KOPT-K1 (cell line): ENCODE data around the gene DGCR2.
"Not testable (repeated sequence)": the region's sequence is repeated elsewhere in the genome, so short reads cannot be mapped to it uniquely, and the experiment has no call there.

Experiments
- H3K27ac ChIP-seq: fragments of 200-600 bp; sonication (generic); 2 replicates; pipeline ENCODE4 v1.5.1; 2016; ENCODE audit warnings: antibody characterized with exemption, mild to moderate bottlenecking, low read depth, low read length; ENCODE audit not compliant: poor library complexity, severe bottlenecking
- H3K36me3 ChIP-seq: fragments of 200-600 bp; sonication (generic); 2 replicates; pipeline ENCODE4 v1.5.1; 2017; ENCODE audit warnings: antibody characterized with exemption, mild to moderate bottlenecking, low read length, moderate library complexity; ENCODE audit not compliant: insufficient read depth
- H3K9me3 ChIP-seq: fragments of 200-600 bp; sonication (generic); 2 replicates; pipeline ENCODE4 v1.5.1; 2017; ENCODE audit warnings: antibody characterized with exemption, low read length, mild to moderate bottlenecking; ENCODE audit not compliant: insufficient read depth, poor library complexity, severe bottlenecking

The DGCR2 gene

DNA sequence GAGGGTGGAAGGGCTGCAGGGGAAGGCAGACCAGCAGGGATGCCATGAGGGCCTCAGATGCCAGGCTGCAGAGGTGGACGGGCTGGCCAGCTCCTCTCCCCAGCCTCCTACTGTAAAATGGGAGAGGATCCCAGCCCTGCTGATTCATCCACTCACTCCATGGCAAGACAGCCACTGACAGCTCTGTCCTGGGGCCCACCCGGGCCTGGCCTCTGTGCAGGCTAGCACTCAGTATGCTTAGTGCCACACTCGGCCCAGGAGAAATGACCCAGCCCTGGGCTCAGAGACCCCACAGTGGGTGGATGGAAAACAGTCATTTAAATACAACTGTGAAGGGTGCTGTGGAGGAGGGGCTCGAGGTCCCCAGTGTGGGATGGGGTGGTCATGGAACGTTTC is 94.2 kb downstream of the DGCR2 start:
- H3K9me3 ChIP-seq, H3K27ac ChIP-seq, H3K36me3 ChIP-seq: not testable (repeated sequence)

DNA sequence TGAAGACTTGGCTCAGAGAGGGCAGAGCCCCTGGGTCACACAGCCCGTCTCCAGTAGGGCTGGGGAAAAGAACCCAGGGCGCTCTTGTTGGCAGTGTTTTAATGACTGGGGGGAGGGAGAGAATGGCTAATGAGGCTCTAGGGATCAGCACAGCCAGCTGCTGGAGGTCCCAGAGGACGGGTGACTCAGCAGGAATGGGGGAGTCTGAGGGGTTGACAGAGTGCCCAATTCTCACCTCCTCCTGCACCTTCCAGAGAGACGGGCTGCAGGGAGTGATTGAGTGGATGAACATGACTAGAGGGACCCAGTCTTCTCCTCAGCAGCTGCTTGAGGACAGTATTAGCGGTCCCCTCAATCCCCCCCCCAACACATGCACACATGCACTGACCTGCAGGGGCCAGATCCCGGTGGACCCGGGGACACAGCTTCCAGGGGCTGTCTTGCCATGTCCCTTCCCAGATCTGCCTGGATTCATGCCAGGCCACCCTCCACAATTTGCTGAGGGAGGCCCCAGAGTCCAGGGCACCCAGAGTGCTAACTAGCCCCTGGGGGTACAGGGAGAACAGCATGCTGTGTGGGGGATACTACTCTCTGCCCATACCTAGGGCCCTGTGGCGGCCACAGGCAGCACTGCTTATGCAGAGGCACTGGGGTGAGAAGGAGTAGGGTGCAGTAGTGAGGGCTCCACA is 94.7 kb downstream of the DGCR2 start:
- H3K36me3 ChIP-seq, H3K27ac ChIP-seq: not testable (repeated sequence)

DNA sequence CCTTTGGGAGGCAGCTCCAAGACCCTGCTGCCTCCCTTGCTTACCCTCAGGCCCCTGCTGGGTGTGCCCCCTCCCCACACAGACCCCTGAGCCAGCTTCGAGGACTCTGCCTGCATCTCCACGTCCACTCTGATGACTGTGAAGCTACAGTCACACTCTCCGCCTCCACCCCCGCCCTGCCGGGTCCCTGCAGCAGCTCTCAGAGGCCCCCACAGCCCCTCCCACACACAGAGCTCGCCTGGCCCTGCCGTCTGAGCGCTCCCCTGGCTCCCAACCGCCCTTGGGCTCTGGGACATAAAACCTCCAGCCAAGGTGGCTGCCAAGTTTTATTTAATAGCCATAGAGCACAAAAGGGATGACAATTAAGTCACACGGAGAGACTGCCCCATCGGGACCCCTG is 96.1 kb downstream of the DGCR2 start:
- not testable (repeated sequence) for H3K27ac ChIP-seq, H3K36me3 ChIP-seq, H3K9me3 ChIP-seq

More for the DNA sequence above, 94.7 kb downstream of the DGCR2 start:
- not testable (repeated sequence) for H3K9me3 ChIP-seq

DNA sequence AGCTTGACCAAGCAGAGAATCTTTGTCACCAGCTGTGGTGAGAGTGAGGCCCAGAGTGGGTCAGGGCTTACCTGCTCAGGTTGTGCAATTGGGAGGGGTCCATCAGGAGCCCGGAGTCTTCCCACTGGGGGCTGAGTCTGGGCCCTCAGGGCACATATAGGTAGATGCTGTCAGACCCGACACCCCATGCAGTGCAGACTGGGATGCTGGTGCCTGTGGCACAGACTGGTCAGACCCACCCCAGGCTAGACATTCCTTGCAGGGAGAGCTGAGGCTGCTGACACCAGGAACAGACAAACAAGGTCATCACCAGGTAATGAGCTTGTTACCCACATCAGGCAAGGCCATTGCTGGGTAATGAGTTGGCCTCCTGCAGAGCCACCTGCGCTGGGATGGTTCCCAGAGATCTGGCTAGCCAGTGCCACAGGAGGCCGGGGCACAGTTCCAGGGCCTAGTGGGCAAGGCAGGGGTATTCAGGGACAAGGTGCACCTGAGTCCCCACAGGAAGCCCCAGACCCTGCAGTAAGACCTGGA is 97.2 kb downstream of the DGCR2 start:
- H3K9me3 ChIP-seq, H3K27ac ChIP-seq, H3K36me3 ChIP-seq: not testable (repeated sequence)

DNA sequence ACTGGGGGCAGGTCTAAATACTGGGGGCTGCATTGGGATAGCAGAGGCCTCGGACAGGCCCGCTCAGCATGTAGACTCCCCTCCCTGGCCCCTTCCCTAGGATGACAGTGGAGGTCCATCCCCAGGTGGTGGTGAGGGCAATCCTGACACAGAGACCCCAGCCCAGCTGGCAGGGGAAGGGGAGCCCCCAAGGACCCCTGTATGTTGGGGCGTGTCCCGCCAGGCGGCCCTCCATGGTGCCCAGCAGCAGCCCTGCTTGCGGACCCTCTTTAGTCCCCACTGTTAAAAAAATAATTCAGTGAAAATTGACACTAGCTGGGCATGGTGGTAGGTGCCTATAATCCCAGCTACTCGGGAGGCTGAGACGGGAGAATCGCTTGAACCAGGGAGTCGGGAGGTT is 98.3 kb downstream of the DGCR2 start:
- H3K27ac ChIP-seq, H3K36me3 ChIP-seq, H3K9me3 ChIP-seq: not testable (repeated sequence)

DNA sequence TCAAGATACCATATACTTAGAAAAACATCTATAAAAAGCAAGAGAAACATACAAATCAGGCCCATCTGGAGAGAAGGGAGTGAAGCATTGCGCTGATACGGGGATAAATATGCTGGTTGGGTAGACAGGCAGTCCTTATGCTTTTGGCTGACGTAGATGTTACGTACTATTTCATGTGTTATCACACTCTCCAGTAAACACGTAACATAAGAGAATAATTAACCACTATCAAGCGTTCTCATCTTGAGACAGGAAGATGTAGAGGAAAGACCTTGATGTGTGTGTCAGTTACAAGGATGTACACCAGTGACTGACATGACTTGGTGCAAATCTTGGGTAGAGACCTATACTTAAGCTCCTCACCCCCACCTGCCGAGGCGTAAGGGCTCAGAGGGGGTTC is 99.5 kb downstream of the DGCR2 start:
- H3K27ac ChIP-seq: no peak overlapping the region
- no peaks in the 10 kb centered on the region for H3K9me3 ChIP-seq
- no peaks in the 10 kb centered on the region for H3K36me3 ChIP-seq

DNA sequence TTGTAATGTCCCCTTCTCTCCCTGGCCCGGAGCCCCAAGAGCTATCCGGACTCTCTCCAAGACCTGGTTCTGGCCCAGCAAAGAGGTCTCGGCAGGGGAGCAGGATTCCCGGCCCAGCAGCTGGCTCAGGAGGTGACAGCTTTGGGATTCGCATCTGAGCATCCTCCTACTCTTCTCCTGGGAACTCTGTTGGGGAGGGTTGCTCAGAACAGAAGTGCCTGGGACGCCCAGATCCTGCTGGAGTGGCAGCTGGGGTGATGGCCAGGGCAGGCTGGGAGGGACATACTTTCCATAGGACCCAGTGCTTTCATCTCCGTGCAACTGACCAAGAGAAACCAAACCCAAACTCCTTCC is 102.6 kb downstream of the DGCR2 start:
- Histone ChIP-seq H3K27ac (no peak overlapping the region), H3K9me3 (no peaks in the 10 kb centered on the region), H3K36me3 (no peaks in the 10 kb centered on the region)

DNA sequence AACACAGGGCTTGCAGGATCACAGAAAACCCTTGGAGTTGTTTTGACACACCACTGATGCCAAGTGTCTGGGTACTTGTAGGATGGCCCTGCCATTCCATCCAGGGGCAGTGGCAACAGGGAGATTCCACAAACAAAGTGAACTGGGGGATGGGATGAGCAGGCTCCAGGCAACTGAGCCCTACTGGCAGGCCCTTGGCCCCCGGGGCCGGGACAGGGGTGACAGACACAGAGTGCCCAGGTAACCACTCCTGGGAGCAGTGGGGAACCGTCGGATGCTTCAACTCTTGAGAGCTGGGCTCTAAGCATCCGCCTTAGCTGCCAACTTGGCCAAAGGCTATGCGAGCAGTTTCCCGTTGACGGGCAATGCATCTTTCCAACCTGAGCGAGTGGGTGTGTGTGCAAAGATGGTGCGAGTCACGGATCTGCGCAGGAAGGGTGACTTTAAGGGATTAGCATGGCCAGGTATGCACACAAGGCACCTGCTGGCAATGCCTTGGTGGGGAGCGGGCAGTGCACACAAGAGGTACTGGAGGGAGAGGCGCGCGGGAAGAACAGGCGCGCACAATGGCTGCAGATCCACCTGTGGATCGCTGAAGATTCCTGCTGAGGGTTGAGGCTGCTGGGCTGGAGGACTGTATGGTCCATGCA is 103.1 kb downstream of the DGCR2 start:
- no peak overlapping the region for H3K27ac ChIP-seq
- no peaks in the 10 kb centered on the region for H3K36me3 ChIP-seq
- no peaks in the 10 kb centered on the region for H3K9me3 ChIP-seq

DNA sequence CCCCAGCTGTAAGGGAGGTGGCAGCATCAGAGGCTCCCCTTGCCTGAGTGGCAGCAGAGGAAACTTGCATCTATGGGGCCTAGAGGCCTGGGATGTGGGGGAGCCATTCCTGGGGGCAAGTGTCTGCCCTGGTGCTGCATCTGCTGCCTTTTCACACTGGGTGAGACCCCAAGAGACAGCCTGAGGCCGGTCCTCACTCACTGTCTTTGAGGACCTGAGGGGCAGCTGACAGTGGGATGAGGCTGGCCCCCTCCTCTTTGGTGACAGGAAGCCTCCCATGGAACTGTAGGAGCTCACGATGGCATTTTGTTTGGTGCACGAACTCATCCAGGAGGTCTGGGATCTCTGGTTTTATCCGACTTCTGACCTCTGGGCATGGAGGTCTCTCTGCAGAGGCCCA is 104.0 kb downstream of the DGCR2 start:
- Histone ChIP-seq H3K27ac (no peak overlapping the region), H3K36me3 (no peaks in the 10 kb centered on the region), H3K9me3 (no peaks in the 10 kb centered on the region)

DNA sequence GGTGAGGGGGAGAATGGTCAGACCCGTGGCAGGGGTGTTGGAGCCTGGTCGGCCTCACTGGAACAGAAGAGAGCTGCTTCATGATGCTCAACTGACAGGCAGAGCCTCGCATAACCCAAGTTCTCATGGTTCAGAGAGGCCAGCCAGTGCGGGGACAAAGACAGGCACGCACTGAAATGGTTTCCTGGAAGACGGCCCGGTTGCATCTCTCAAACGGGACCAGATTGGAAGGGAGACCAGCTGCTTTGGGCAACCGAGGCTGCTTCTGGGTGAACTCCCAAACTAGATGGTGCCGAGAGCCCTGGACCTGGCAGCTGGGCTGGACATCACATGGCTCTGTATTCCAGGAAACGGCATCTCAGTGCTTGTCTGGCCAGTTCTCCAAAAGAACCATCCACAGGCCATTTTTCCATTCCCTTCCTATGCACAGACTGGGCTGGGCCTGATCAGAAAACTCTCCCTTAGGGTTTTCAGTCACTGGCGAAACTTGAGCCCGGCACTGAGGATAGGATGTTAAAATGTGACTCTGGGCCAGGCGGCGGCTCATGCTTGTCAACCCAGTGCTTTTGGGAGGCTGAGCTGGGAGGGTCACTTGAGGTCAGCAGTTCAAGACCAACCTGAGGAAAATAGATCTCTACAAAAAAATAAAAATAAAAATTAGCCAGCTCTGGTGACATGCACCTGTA is 106.0 kb downstream of the DGCR2 start:
- Histone ChIP-seq H3K36me3 (no peaks in the 10 kb centered on the region), H3K27ac (no peak overlapping the region), H3K9me3 (no peaks in the 10 kb centered on the region)

DNA sequence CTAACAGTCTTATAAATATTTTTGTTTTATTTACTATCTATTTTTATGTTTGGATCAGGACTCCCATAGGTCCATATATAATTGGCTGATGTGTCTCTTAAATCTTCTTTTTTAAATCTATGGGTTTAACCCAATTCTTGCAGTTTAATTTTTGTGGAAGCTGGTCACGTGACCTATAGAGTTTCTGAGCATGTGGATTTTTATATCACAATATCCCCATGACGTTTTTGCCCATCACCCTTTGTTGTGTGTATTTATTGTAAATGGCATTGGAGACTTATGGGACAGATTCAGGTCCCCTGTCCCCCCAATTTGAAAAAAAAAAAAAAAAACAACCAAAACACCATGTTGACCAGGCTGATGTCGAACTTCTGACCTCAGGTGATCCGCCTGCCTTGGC is 107.3 kb downstream of the DGCR2 start:
- no peak overlapping the region for H3K27ac ChIP-seq
- no peaks in the 10 kb centered on the region for H3K9me3 ChIP-seq

DNA sequence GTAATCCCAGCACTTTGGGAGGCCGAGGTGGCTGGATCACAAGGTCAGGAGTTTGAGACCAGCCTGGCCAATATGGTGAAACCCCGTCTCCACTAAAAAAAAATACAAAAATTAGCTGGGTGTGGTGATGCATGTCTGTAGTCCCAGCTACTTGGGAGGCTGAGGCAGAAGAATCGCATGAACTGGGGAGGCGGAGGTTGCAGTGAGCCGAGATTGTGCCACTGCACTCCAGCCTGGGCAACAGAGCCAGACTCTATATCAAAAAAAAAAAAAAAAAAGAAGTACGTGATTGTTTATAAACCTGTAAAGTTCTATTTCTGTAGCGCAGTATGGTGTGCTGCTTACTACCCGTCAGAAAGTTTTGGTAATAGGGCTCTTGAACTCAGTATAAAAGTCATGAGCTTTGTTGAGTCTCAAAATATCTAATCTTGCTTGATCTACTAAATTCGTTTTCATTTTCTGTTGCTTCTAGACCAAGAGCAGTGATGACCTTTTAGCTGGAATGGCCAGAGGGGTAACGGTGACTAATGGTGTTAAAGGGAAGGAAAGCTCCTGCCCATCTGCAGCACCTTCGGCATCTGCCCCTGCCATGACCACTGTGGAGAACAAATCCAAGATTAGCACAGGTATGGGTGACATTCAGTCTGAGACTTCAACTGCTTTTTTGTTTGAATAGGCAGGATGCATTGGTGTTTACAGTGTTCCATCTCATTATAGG is 108.2 kb downstream of the DGCR2 start:
- H3K27ac ChIP-seq, H3K9me3 ChIP-seq, H3K36me3 ChIP-seq: not testable (repeated sequence)

More for the DNA sequence above, 107.3 kb downstream of the DGCR2 start:
- no peaks in the 10 kb centered on the region for H3K36me3 ChIP-seq

DNA sequence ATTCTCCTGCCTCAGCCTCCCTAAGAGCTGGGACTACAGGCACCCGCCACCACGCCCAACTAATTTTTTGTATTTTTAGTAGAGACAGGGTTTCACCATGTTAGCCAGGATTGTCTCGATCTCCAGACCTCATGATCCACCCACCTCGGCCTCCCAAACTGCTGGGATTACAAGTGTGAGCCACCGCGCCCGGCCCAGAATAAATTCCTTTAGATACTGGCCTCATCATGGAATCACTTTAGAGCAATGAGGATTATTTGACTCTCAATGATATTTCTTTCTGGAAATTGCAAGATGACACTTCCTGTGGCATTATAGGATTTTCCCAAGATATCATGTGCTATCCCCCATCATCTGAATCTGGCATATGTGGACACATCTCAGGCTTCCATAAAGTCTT is 108.8 kb downstream of the DGCR2 start:
- not testable (repeated sequence) for H3K36me3 ChIP-seq, H3K27ac ChIP-seq, H3K9me3 ChIP-seq

DNA sequence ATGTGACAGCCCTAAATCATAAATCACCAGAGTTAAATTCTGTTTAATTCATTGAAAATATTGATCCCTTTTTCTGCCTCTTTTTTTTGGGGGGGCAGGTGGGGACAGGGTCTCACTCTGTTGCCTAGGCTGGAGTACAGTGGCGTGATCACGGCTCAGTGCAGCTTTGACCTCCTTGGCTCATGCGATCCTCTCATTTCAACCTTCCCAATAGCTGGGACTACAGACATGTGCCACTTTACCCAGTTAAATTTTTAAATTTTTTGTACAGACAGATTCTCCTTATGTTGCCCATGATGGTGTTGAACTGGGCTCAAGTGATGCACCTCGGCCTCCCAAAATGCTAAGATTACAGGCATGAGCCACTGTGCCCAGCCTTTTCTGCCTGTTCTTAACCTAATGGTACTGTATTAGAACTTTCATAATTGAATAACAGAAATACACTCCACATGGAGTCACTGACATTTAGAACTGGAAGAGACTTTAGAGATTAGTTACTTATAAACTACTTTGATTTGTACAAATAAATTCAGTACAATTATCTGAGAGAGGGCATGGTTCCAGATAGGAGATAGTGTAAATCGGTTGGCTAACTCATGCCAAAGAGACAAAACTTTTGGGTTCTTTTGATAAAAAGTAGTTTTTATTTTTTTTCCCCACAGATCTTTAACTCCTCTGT is 109.8 kb downstream of the DGCR2 start:
- no peaks in the 10 kb centered on the region for H3K9me3 ChIP-seq
- no peaks in the 10 kb centered on the region for H3K36me3 ChIP-seq
- H3K27ac ChIP-seq: no peak overlapping the region

DNA sequence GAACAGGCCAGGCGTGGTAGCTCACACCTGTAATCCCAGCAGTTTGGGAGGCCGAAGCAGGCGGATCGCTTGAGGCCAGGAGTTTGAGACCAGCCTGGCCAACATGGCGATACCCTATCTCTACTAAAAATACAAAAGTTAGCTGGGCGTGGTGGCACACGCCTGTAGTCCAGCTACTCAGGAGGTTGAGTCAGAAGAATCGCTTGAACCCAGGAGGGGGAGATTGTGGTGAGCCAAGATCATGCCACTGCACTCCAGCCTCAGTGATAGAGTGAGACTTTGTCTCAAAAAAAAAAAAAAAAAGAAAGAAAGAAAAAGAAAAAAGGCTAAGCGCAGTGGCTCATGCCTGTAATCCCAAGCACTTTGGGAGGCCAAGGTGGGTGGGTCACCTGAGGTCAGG is 110.6 kb downstream of the DGCR2 start:
- H3K9me3 ChIP-seq, H3K27ac ChIP-seq, H3K36me3 ChIP-seq: not testable (repeated sequence)
